ENCODE measurements around the gene FOXO1. TPM values are rescaled to one million over a fixed set of nuclear protein-coding genes. Genes with fewer than 3 reads are reported as not detected.

Gene FOXO1
- total and polyA plus RNA-seq, 2 of the 13 experiments (the other 11 are each of a cell fraction or from before 2014, with no cell fraction given) = 8.1 to 13.1 TPM

DNA sequence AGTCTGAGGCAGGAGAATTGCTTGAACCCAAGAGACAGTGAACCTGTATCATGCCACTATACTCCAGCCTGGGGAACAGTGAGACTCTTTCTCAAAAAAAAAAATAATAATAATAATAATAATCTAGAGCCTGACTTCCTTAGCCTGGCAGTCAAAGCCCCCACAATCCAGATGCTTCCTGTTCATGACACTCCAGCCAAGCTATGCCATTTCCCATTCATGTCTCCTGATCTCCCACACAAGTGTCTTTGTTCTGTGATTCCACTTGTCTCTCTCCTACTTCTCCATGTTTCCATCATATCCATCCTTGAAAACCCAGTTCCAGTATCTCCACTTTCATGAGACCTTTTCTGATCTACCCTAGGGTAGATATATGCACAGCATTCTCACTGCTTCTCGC lies 150.7 kb downstream of the FOXO1 start (continued):
- TF ChIP-seq JUN (CRISPR knock-in tag; IDR thresholded peaks at IDR 0.05) (no peak), ZNF703 (CRISPR knock-in tag; IDR thresholded peaks at IDR 0.05; ENCODE audit: borderline replicate concordance) (no peak), ZNF292 (CRISPR knock-in tag; IDR thresholded peaks at IDR 0.05; ENCODE audit: borderline replicate concordance, low read depth) (no peak), ZNF263 (CRISPR knock-in tag; IDR thresholded peaks at IDR 0.05) (no peak)
- TF ChIP-seq, protein P1, sequence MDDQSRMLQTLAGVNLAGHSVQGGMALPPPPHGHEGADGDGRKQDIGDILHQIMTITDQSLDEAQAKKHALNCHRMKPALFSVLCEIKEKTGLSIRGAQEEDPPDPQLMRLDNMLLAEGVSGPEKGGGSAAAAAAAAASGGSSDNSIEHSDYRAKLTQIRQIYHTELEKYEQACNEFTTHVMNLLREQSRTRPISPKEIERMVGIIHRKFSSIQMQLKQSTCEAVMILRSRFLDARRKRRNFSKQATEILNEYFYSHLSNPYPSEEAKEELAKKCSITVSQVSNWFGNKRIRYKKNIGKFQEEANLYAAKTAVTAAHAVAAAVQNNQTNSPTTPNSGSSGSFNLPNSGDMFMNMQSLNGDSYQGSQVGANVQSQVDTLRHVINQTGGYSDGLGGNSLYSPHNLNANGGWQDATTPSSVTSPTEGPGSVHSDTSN (CRISPR knock-in tag; IDR thresholded peaks at IDR 0.05; ENCODE audit: borderline replicate concordance) = no peak

DNA sequence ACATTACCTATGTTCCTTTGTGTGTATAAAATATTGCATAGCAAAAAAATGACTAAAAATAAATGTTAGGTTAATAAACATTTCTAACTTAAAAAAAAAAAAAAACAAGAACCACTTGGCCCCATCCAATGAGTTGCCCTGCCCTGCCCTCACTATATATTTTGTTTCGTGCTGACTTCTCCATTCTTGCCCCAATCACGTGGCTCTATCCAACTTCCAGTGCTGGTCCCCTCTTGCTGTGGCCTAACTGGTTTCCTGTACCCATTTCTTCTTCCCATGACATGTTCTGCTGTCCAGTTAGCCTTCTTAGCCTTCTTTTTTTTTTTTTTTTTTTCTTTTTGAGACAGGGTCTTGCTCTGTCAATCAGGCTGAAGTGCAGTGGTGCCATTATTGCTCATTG lies 151.6 kb downstream of the FOXO1 start:
- no peaks in the 10 kb centered on the region for H4K20me1 ChIP-seq (ENCODE audit: insufficient read depth, low read length)
- H3K27ac ChIP-seq (ENCODE audit: extremely low read length, insufficient read depth, low read length) = no peak overlapping the region
- TF ChIP-seq ZSCAN21 (CRISPR knock-in tag; IDR thresholded peaks at IDR 0.05; ENCODE audit: borderline replicate concordance) = no peak
- no peak for TF ChIP-seq DMAP1 (CRISPR knock-in tag; IDR thresholded peaks at IDR 0.05)
- TF ChIP-seq, protein P2, sequence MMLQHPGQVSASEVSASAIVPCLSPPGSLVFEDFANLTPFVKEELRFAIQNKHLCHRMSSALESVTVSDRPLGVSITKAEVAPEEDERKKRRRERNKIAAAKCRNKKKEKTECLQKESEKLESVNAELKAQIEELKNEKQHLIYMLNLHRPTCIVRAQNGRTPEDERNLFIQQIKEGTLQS (CRISPR knock-in tag; IDR thresholded peaks at IDR 0.05) = no peak
- TF ChIP-seq MED13 (CRISPR knock-in tag; IDR thresholded peaks at IDR 0.05) = no peak
- no peak for TF ChIP-seq ZNF282 (IDR thresholded peaks at IDR 0.05; ENCODE audit: partially characterized antibody)
- no peak for TF ChIP-seq ZSCAN31 (CRISPR knock-in tag; IDR thresholded peaks at IDR 0.05; ENCODE audit: low read depth)
- TF ChIP-seq, protein P3, sequence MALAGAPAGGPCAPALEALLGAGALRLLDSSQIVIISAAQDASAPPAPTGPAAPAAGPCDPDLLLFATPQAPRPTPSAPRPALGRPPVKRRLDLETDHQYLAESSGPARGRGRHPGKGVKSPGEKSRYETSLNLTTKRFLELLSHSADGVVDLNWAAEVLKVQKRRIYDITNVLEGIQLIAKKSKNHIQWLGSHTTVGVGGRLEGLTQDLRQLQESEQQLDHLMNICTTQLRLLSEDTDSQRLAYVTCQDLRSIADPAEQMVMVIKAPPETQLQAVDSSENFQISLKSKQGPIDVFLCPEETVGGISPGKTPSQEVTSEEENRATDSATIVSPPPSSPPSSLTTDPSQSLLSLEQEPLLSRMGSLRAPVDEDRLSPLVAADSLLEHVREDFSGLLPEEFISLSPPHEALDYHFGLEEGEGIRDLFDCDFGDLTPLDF (CRISPR knock-in tag; IDR thresholded peaks at IDR 0.05) = no peak
- TF ChIP-seq ZNF615 (CRISPR knock-in tag; IDR thresholded peaks at IDR 0.05; ENCODE audit: borderline replicate concordance) = no peak
- no peak for TF ChIP-seq ZMYM4 (CRISPR knock-in tag; IDR thresholded peaks at IDR 0.05)
- TF ChIP-seq ZNF20 (CRISPR knock-in tag; IDR thresholded peaks at IDR 0.05) = no peak
- no peak for TF ChIP-seq NFIB (CRISPR knock-in tag; IDR thresholded peaks at IDR 0.05; ENCODE audit: borderline replicate concordance)
- no peak for TF ChIP-seq RBM22 (optimal IDR thresholded peaks at IDR 0.05; ENCODE audit: low read length)
- TF ChIP-seq SUZ12 (IDR thresholded peaks at IDR 0.05; ENCODE audit: low read depth, low read length) = no peak
- TF ChIP-seq GATAD2A (CRISPR knock-in tag; IDR thresholded peaks at IDR 0.05) = no peak
- peaks cover 44% of the 10 kb centered on the region for H3K4me1 ChIP-seq (ENCODE audit: insufficient read depth, low read length)
- DNase-seq (ENCODE audit: low spot score) = no peak
- ChIA-PET CTCF (ENCODE audit: low intra/inter-chr PET ratio, low total read pairs) (no interaction called here), POLR2A (no interaction called here)
- no peaks in the 10 kb centered on the region for H3K36me3 ChIP-seq (replicated peaks in 1 of 2; ENCODE audit: control insufficient read depth in 1 of 2, insufficient read depth in 2 of 2, low read length in 2 of 2)
- no peaks in the 10 kb centered on the region for H3K79me2 ChIP-seq (ENCODE audit: insufficient read depth, low read length)
- in situ Hi-C loops (cut with HindIII; ENCODE audit: extremely low pct_ligation_motif_present, low pct_unique_long_range_greater_than_20kb) (no loop called here), intact Hi-C loops (cut with micrococcal nuclease; ENCODE audit: unreplicated experiment) (no loop called here)
- 93% methylated on average over 2 of the region's 2 CpGs for WGBS (ENCODE audit: low lambda C conversion rate)
- FAIRE-seq = no peak
- no peak overlapping the region for H3K4me3 ChIP-seq (replicated peaks in 1 of 3; ENCODE audit: insufficient read depth in 1 of 3, low read depth in 2 of 3, low read length in 3 of 3)
- no peak for ATAC-seq
- BruUV-seq (replicated peaks) = no TSS peak
- no peaks in the 10 kb centered on the region for H3K9me3 ChIP-seq (ENCODE audit: low read length)
- no peaks in the 10 kb centered on the region for H3K27me3 ChIP-seq (ENCODE audit: control insufficient read depth in 1 of 2, insufficient read depth in 2 of 2, low read length in 2 of 2)
- no peak overlapping the region for H2AFZ ChIP-seq (ENCODE audit: low read length)
- no peak overlapping the region for H3K4me2 ChIP-seq (ENCODE audit: low read depth, low read length)
- H3K9ac ChIP-seq (ENCODE audit: insufficient read depth, low read depth, low read length) = no peak overlapping the region
